Measurements from ENCODE around the gene GAGE2A. TPM values are rescaled to one million over a fixed set of nuclear protein-coding genes. Genes with fewer than 3 reads are reported as not detected.

The GAGE2A gene
- total and polyA plus RNA-seq, 2 donors (not counting 1 experiment from before 2014, with no cell fraction given), result not detected

GRCh38 chrX:49610718-49611310 is 21.5 kb downstream of the GAGE2A start:
- H3K4me3 Mint-ChIP-seq, result no peak overlapping the region
- no peaks in the 10 kb centered on the region for H3K4me1 ChIP-seq (ENCODE audit: control insufficient read depth in 2 of 2, insufficient read depth in 2 of 2, low read length in 2 of 2)
- H3K27me3 Mint-ChIP-seq, result peaks cover 3% of the 10 kb centered on the region
- H3K36me3 ChIP-seq (replicated peaks in 1 of 2; ENCODE audit: control extremely low read depth in 1 of 2, control insufficient read depth in 1 of 2, extremely low read depth in 1 of 2, insufficient read depth in 2 of 2, low read length in 1 of 2), result no peaks in the 10 kb centered on the region
- TF ChIP-seq EZH2 (IDR thresholded peaks at IDR 0.05; ENCODE audit: borderline replicate concordance, insufficient read depth, low read depth, low read length, poor library complexity, severe bottlenecking) (no peak), CTCF (IDR thresholded peaks at IDR 0.05) (no peak)
- ChIA-PET CTCF (no interaction called here), POLR2A (no interaction called here)
- H3K27me3 ChIP-seq (replicated peaks in 1 of 4; ENCODE audit: control extremely low read depth in 1 of 4, control insufficient read depth in 3 of 4, insufficient read depth in 4 of 4, low read length in 3 of 4), result no peaks in the 10 kb centered on the region
- intact Hi-C loops (cut with micrococcal nuclease), result no loop called here
- no peaks in the 10 kb centered on the region for H3K4me1 Mint-ChIP-seq
- no peak for ATAC-seq (ENCODE audit: low read depth)
- no peak overlapping the region for H3K4me3 ChIP-seq (ENCODE audit: control extremely low read depth in 1 of 5, extremely low read depth in 1 of 5, insufficient read depth in 1 of 5, low read depth in 2 of 5, low read length in 4 of 5)
- H4K20me1 ChIP-seq (ENCODE audit: control insufficient read depth, insufficient read depth, low read length, poor library complexity, severe bottlenecking), result no peaks in the 10 kb centered on the region
- no peak overlapping the region for H3K4me2 ChIP-seq (replicated peaks; ENCODE audit: low read depth, low read length, poor library complexity, severe bottlenecking)
- 58% methylated on average over 5 of the region's 7 CpGs for WGBS (ENCODE audit: insufficient coverage)
- H2AFZ ChIP-seq (ENCODE audit: insufficient read depth, low read depth, low read length, poor library complexity, severe bottlenecking), result no peak overlapping the region
- H3K9me3 Mint-ChIP-seq (ENCODE audit: insufficient read depth), result no peaks in the 10 kb centered on the region
- DNase-seq, result no peak
- no peak overlapping the region for H3K27ac ChIP-seq (ENCODE audit: low read length in 2 of 2)
- no peaks in the 10 kb centered on the region for H3K9me3 ChIP-seq (ENCODE audit: control extremely low read depth in 1 of 3, control insufficient read depth in 2 of 3, insufficient read depth in 1 of 3, low read length in 2 of 3)
- no peaks in the 10 kb centered on the region for H3K79me2 ChIP-seq (ENCODE audit: control insufficient read depth, insufficient read depth, low read length)
- H3K9ac ChIP-seq (ENCODE audit: low read length), result no peak overlapping the region
- H3K27ac Mint-ChIP-seq, result no peak overlapping the region

GRCh38 chrX:49618574-49618973 is 29.3 kb downstream of the GAGE2A start:
- no peak overlapping the region for H3K4me3 ChIP-seq (ENCODE audit: control extremely low read depth in 1 of 5, extremely low read depth in 1 of 5, insufficient read depth in 1 of 5, low read depth in 2 of 5, low read length in 4 of 5)
- Mint-ChIP-seq H3K4me3 (no peak overlapping the region), H3K27me3 (no peaks in the 10 kb centered on the region), H3K9me3 (ENCODE audit: insufficient read depth) (no peaks in the 10 kb centered on the region), H3K4me1 (no peaks in the 10 kb centered on the region), H3K27ac (no peak overlapping the region)
- ChIA-PET CTCF (no interaction called here), POLR2A (no interaction called here)
- H3K36me3 ChIP-seq (replicated peaks in 1 of 2; ENCODE audit: control extremely low read depth in 1 of 2, control insufficient read depth in 1 of 2, extremely low read depth in 1 of 2, insufficient read depth in 2 of 2, low read length in 1 of 2), result no peaks in the 10 kb centered on the region
- no peak overlapping the region for H3K4me2 ChIP-seq (replicated peaks; ENCODE audit: low read depth, low read length, poor library complexity, severe bottlenecking)
- no peak overlapping the region for H2AFZ ChIP-seq (ENCODE audit: insufficient read depth, low read depth, low read length, poor library complexity, severe bottlenecking)
- WGBS (ENCODE audit: insufficient coverage), result no CpG with 5 or more reads among the region's 2 CpGs
- H3K79me2 ChIP-seq (ENCODE audit: control insufficient read depth, insufficient read depth, low read length), result no peaks in the 10 kb centered on the region
- TF ChIP-seq CTCF (IDR thresholded peaks at IDR 0.05), result no peak
- TF ChIP-seq EZH2 (IDR thresholded peaks at IDR 0.05; ENCODE audit: borderline replicate concordance, insufficient read depth, low read depth, low read length, poor library complexity, severe bottlenecking), result no peak
- DNase-seq, result no peak
- H3K9me3 ChIP-seq (ENCODE audit: control extremely low read depth in 1 of 3, control insufficient read depth in 2 of 3, insufficient read depth in 1 of 3, low read length in 2 of 3), result no peaks in the 10 kb centered on the region
- intact Hi-C loops (cut with micrococcal nuclease), result no loop called here
- no peak overlapping the region for H3K27ac ChIP-seq (ENCODE audit: low read length in 2 of 2)
- no peaks in the 10 kb centered on the region for H4K20me1 ChIP-seq (ENCODE audit: control insufficient read depth, insufficient read depth, low read length, poor library complexity, severe bottlenecking)
- ATAC-seq (ENCODE audit: low read depth), result no peak
- no peak overlapping the region for H3K9ac ChIP-seq (ENCODE audit: low read length)
- no peaks in the 10 kb centered on the region for H3K4me1 ChIP-seq (ENCODE audit: control insufficient read depth in 2 of 2, insufficient read depth in 2 of 2, low read length in 2 of 2)
- no peaks in the 10 kb centered on the region for H3K27me3 ChIP-seq (replicated peaks in 1 of 4; ENCODE audit: control extremely low read depth in 1 of 4, control insufficient read depth in 3 of 4, insufficient read depth in 4 of 4, low read length in 3 of 4)
